Measurements from ENCODE around the gene KTI12.
"Not testable (repeated sequence)": the region's sequence is repeated elsewhere in the genome, so short reads cannot be mapped to it uniquely, and the experiment has no call there.

Gene KTI12

DNA sequence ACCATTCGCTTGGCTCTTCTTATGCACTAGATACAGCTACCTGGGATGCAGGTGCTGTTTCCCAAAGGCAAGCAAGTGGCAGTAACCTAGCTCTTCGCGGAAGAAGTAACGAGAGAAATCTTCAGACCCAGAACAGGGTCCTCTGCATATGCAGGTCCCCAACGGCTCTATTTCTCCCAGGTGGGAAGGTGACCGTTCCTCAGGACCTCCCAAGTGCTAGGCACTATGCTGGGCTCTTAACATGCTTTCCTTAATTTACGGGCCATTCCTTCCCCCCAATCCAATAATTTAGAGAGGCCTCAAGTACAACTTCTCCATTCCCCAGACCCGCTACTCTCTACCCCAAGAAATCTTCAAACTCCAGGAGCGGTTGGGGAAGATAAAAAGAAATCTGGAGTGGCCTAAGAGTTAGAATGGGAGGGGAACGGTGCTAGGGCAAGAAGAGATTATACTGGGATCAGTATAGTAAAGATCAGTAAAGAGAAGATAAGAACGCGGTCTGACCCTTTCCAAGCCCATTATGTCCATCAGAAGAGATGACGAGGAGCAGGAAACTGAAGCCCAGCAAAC lies 21.0 kb upstream of the KTI12 start:
- H3K4me3 ChIP-seq (ENCODE audit: low read depth, low read length, poor library complexity, severe bottlenecking): peak overlapping the region; percentile 91
- no peaks in the 10 kb centered on the region for H3K9me3 ChIP-seq (ENCODE audit: low read length)
- peaks cover 40% of the 10 kb centered on the region for H3K4me1 ChIP-seq (ENCODE audit: insufficient read depth, low read length, severe bottlenecking)
- peak overlapping the region; percentile 72 for H3K27ac ChIP-seq (ENCODE audit: low read depth, low read length, poor library complexity, severe bottlenecking)
- H3K27me3 ChIP-seq (ENCODE audit: insufficient read depth, low read length): no peaks in the 10 kb centered on the region
- H3K9ac ChIP-seq (ENCODE audit: low read length): peak overlapping the region; percentile 95
- H3K79me2 ChIP-seq (ENCODE audit: insufficient read depth, low read length): peaks cover 41% of the 10 kb centered on the region
- H3K9me2 ChIP-seq (ENCODE audit: low read depth, low read length): no peaks in the 10 kb centered on the region
- peaks cover 14% of the 10 kb centered on the region; the same call in 1 of the 2 replicates for H3K36me3 ChIP-seq (ENCODE audit: insufficient read depth, low read length)
- no peak for TF ChIP-seq EZH2 (IDR thresholded peaks at IDR 0.05; ENCODE audit: borderline replicate concordance, low read length)
- TF ChIP-seq, protein P1, sequence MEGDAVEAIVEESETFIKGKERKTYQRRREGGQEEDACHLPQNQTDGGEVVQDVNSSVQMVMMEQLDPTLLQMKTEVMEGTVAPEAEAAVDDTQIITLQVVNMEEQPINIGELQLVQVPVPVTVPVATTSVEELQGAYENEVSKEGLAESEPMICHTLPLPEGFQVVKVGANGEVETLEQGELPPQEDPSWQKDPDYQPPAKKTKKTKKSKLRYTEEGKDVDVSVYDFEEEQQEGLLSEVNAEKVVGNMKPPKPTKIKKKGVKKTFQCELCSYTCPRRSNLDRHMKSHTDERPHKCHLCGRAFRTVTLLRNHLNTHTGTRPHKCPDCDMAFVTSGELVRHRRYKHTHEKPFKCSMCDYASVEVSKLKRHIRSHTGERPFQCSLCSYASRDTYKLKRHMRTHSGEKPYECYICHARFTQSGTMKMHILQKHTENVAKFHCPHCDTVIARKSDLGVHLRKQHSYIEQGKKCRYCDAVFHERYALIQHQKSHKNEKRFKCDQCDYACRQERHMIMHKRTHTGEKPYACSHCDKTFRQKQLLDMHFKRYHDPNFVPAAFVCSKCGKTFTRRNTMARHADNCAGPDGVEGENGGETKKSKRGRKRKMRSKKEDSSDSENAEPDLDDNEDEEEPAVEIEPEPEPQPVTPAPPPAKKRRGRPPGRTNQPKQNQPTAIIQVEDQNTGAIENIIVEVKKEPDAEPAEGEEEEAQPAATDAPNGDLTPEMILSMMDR (IDR thresholded peaks at IDR 0.05; ENCODE audit: low read length): no peak
- H2AFZ ChIP-seq (ENCODE audit: low read length): no peak overlapping the region
- H3K4me2 ChIP-seq (ENCODE audit: low read length): peak overlapping the region; percentile 87
- H4K20me1 ChIP-seq (ENCODE audit: insufficient read depth, low read length): no peaks in the 10 kb centered on the region
- no peaks in the 10 kb centered on the region for H3F3A ChIP-seq (ENCODE audit: insufficient read depth, low read length)

DNA sequence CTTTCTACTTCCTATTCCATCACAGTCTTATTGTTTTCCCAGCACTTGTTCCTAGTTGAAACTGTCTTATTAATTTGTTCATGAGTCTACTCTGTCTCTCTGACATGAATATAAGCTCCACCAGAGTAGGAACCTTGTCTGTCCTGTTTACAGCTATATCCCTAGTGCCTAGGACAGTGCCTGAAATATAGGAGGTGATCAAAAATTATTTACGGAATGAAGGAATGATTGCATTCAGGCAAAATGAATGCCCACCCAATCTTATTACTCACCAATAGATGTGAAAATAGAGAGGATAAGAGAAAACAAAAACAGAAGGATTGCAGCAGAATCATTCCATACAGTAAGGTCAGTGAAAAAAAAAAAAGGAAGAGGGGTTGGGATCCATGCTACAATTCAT lies 20.3 kb upstream of the KTI12 start:
- no peaks in the 10 kb centered on the region for H3K9me2 ChIP-seq (ENCODE audit: low read depth, low read length)
- H3K4me1 ChIP-seq (ENCODE audit: insufficient read depth, low read length, severe bottlenecking): peaks cover 34% of the 10 kb centered on the region
- H2AFZ ChIP-seq (ENCODE audit: low read length): no peak overlapping the region
- TF ChIP-seq EZH2 (IDR thresholded peaks at IDR 0.05; ENCODE audit: borderline replicate concordance, low read length): no peak
- TF ChIP-seq, protein P1 (IDR thresholded peaks at IDR 0.05; ENCODE audit: low read length): no peak
- H4K20me1 ChIP-seq (ENCODE audit: insufficient read depth, low read length): no peaks in the 10 kb centered on the region
- H3K27me3 ChIP-seq (ENCODE audit: insufficient read depth, low read length): no peaks in the 10 kb centered on the region
- no peaks in the 10 kb centered on the region for H3F3A ChIP-seq (ENCODE audit: insufficient read depth, low read length)
- H3K36me3 ChIP-seq (ENCODE audit: insufficient read depth, low read length): peaks cover 10% of the 10 kb centered on the region; the same call in 1 of the 2 replicates
- no peaks in the 10 kb centered on the region for H3K9me3 ChIP-seq (ENCODE audit: low read length)
- H3K9ac ChIP-seq (ENCODE audit: low read length): peak overlapping the region; percentile 11; the same call in 1 of the 2 replicates
- peaks cover 33% of the 10 kb centered on the region for H3K79me2 ChIP-seq (ENCODE audit: insufficient read depth, low read length)
- H3K27ac ChIP-seq (ENCODE audit: low read depth, low read length, poor library complexity, severe bottlenecking): no peak overlapping the region
- H3K4me3 ChIP-seq (ENCODE audit: low read depth, low read length, poor library complexity, severe bottlenecking): peak overlapping the region; percentile 91
- H3K4me2 ChIP-seq (ENCODE audit: low read length): peak overlapping the region; percentile 87

DNA sequence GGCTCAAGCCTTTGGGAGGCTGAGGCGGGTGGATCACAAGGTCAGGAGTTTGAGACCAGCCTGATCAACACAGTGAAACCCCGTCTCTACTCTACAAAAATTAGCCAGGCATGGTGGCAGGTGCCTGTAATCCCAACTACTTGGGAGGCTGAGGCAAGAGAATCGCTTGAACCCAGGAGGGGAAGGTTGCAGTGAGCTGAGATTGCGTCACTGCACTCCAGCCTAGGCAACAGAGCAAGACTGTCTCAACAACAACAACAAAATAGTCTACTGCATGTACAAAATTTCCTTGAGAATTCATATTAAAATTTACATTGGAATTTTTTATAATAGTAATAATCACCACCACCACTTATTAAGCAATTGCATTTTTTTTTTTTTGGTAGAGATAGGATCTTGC lies 15.7 kb upstream of the KTI12 start:
- not testable (repeated sequence) for H3K4me3 ChIP-seq (ENCODE audit: low read depth, low read length, poor library complexity, severe bottlenecking); H2AFZ ChIP-seq (ENCODE audit: low read length); H3K9ac ChIP-seq (ENCODE audit: low read length); H3K27ac ChIP-seq (ENCODE audit: low read depth, low read length, poor library complexity, severe bottlenecking); H3K9me2 ChIP-seq (ENCODE audit: low read depth, low read length); H3K27me3 ChIP-seq (ENCODE audit: insufficient read depth, low read length); H3K4me2 ChIP-seq (ENCODE audit: low read length); H3F3A ChIP-seq (ENCODE audit: insufficient read depth, low read length); H4K20me1 ChIP-seq (ENCODE audit: insufficient read depth, low read length); H3K79me2 ChIP-seq (ENCODE audit: insufficient read depth, low read length); H3K9me3 ChIP-seq (ENCODE audit: low read length); H3K4me1 ChIP-seq (ENCODE audit: insufficient read depth, low read length, severe bottlenecking)
- peaks cover 23% of the 10 kb centered on the region for H3K36me3 ChIP-seq (ENCODE audit: insufficient read depth, low read length)

DNA sequence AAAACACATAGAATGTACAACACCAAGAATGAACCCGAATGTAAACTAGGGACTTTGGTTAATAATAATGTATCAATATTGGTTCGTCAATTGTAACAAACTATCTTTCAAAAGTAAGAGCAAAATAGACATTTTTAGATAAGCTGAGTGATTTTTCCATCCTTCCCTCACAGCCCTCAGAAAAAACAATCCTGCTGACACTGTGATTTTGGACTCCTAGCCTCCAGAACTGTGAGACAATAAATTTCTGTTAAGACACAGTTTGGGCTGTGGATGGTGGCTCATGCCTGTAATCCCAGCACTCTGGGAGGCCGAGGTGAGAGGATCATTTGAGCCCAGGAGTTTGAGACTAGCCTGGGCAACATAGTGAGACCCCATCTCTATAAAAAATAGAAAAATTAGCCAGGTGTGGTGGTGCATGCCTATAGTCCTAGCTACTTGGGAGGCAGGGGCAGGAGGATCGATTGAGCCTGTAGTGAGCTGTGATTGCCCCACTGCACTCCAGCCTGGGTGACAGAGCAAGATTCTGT lies 12.1 kb upstream of the KTI12 start:
- Histone ChIP-seq H3K36me3 (ENCODE audit: insufficient read depth, low read length) (peaks cover 25% of the 10 kb centered on the region), H3K79me2 (ENCODE audit: insufficient read depth, low read length) (peaks cover 17% of the 10 kb centered on the region; the same call in 1 of the 2 replicates)
- H3K9me3 ChIP-seq (ENCODE audit: low read length); H3K4me2 ChIP-seq (ENCODE audit: low read length); H2AFZ ChIP-seq (ENCODE audit: low read length); H3K4me3 ChIP-seq (ENCODE audit: low read depth, low read length, poor library complexity, severe bottlenecking); H4K20me1 ChIP-seq (ENCODE audit: insufficient read depth, low read length); H3K27me3 ChIP-seq (ENCODE audit: insufficient read depth, low read length); H3K4me1 ChIP-seq (ENCODE audit: insufficient read depth, low read length, severe bottlenecking); H3K27ac ChIP-seq (ENCODE audit: low read depth, low read length, poor library complexity, severe bottlenecking); H3K9me2 ChIP-seq (ENCODE audit: low read depth, low read length); H3K9ac ChIP-seq (ENCODE audit: low read length); H3F3A ChIP-seq (ENCODE audit: insufficient read depth, low read length): not testable (repeated sequence)

Measured in OCI-LY1 (cell line).